Activated naive CD8-positive, alpha-beta T cell (primary cell): ENCODE data around the gene SLC25A12.
"Not testable (repeated sequence)": the region's sequence is repeated elsewhere in the genome, so short reads cannot be mapped to it uniquely, and the experiment has no call there.

Experiments
- H3K27ac Mint-ChIP-seq: one replicate; pipeline ENCODE4 v1.8.0; 2021; ENCODE audit warnings: mixed read lengths
- H3K27me3 Mint-ChIP-seq: one replicate; pipeline ENCODE4 v1.8.0; 2021; ENCODE audit warnings: mixed read lengths
- H3K36me3 Mint-ChIP-seq: one replicate; pipeline ENCODE4 v1.8.0; 2021; ENCODE audit warnings: mixed read lengths
- H3K4me1 Mint-ChIP-seq: one replicate; pipeline ENCODE4 v1.8.0; 2021; ENCODE audit warnings: low read depth, mixed read lengths
- H3K4me3 Mint-ChIP-seq: one replicate; pipeline ENCODE4 v1.8.0; 2021; ENCODE audit warnings: mild to moderate bottlenecking, mixed read lengths
- H3K9me3 Mint-ChIP-seq: one replicate; pipeline ENCODE4 v1.8.0; 2021; ENCODE audit warnings: low read depth, mixed read lengths

SLC25A12 gene

DNA sequence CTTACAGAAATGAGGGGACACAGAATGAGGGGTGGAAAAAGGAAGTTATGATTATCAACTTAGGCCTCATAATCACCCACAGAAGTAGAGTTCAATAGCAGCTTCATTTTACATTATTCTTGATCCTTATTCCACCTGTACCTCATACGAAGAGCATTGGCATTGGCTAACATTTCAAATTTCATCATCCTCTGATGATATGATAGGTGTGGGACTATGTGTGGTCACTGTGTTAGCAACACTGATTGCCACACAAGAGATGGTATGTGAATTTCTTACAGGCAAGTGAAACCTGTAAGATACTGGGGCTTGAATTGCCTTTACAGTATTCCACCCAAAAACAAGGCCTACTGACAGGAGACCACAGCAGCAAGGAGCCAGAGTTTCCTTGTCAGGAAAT lies 14.2 kb upstream of the SLC25A12 start:
- Mint-ChIP-seq H3K9me3 (no peaks in the 10 kb centered on the region), H3K4me1 (no peaks in the 10 kb centered on the region), H3K27me3 (peaks cover 4% of the 10 kb centered on the region), H3K36me3 (peaks cover 2% of the 10 kb centered on the region), H3K27ac (no peak overlapping the region), H3K4me3 (no peak overlapping the region)

GRCh38 chr2:171902840-171903420 lies 8.9 kb upstream of the SLC25A12 start:
- H3K27ac Mint-ChIP-seq, result no peak overlapping the region
- no peak overlapping the region for H3K4me3 Mint-ChIP-seq
- H3K27me3 Mint-ChIP-seq, result peaks cover 6% of the 10 kb centered on the region
- no peaks in the 10 kb centered on the region for H3K9me3 Mint-ChIP-seq
- H3K4me1 Mint-ChIP-seq, result no peaks in the 10 kb centered on the region
- H3K36me3 Mint-ChIP-seq, result peaks cover 2% of the 10 kb centered on the region

DNA sequence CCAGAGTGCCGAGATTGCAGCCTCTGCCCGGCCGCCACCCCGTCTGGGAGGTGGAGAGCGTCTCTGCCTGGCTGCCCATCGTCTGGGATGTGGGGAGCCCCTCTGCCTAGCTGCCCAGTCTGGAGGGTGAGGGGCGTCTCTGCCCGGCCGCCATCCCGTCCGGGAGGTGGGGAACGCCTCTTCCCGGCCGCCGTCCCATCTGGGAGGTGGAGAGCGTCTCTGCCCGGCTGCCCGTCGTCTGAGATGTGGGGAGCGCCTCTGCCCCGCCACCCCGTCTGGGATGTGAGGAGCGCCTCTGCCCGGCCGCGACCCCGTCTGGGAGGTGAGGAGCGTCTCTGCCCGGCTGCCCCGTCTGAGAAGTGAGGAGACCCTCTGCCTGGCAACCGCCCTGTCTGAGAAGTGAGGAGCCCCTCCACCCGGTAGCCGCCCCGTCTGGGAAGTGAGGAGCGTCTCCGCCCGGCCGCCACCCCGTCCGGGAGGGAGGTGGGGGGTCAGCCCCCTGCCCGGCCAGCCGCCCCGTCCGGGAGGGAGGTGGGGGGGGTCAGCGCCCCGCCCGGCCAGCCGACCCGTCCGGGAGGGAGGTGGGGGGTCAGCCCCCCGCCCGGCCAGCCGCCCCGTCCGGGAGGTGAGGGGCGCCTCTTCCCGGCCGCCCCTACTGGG lies 5.7 kb upstream of the SLC25A12 start:
- not testable (repeated sequence) for H3K27me3 Mint-ChIP-seq, H3K36me3 Mint-ChIP-seq, H3K4me1 Mint-ChIP-seq, H3K4me3 Mint-ChIP-seq, H3K27ac Mint-ChIP-seq, H3K9me3 Mint-ChIP-seq

- Mint-ChIP-seq H3K36me3 (peaks cover 5% of the 10 kb centered on the region), H3K27ac (no peak overlapping the region), H3K9me3 (no peaks in the 10 kb centered on the region), H3K4me3 (no peak overlapping the region), H3K27me3 (no peaks in the 10 kb centered on the region), H3K4me1 (peaks cover 34% of the 10 kb centered on the region)
Measured at GRCh38 chr2:171895786-171896185, 1.7 kb upstream of the SLC25A12 start.

GRCh38 chr2:171894612-171894947 lies 536 bp upstream of the SLC25A12 start:
- Mint-ChIP-seq H3K4me3 (peak overlapping the region; percentile 88), H3K27ac (peak overlapping the region; percentile 90)

GRCh38 chr2:171893196-171893823 lies 734 bp downstream of the SLC25A12 start:
- peaks cover 49% of the 10 kb centered on the region for H3K4me1 Mint-ChIP-seq

More at GRCh38 chr2:171894612-171894947, 536 bp upstream of the SLC25A12 start:
- Mint-ChIP-seq H3K36me3 (peaks cover 5% of the 10 kb centered on the region), H3K9me3 (no peaks in the 10 kb centered on the region), H3K27me3 (no peaks in the 10 kb centered on the region), H3K4me1 (peaks cover 43% of the 10 kb centered on the region)

DNA sequence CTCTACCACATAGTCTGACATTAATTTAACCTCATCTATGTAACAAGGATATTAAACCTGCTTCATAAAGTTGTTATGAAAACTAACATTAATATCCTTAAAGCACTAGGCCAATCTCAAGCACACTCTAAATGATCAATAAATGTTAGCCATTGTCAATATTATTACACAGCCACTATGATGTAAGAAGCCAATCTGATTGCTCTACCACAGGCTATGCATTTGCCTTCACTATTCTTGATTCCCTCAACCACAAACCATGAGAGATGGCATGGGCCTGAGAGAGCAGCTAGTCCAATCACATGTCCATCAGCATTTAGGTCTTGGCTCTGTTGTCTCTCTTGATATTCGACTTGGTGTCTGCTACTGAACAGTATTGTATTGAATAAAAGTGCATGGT lies 4.2 kb downstream of the SLC25A12 start:
- Mint-ChIP-seq H3K4me1 (peaks cover 55% of the 10 kb centered on the region), H3K27ac (no peak overlapping the region), H3K9me3 (no peaks in the 10 kb centered on the region), H3K4me3 (no peak overlapping the region), H3K27me3 (no peaks in the 10 kb centered on the region), H3K36me3 (peaks cover 12% of the 10 kb centered on the region)

More at GRCh38 chr2:171893196-171893823, 734 bp downstream of the SLC25A12 start:
- Mint-ChIP-seq H3K27me3 (no peaks in the 10 kb centered on the region), H3K4me3 (peak overlapping the region; percentile 94), H3K27ac (peak overlapping the region; percentile 91), H3K36me3 (peaks cover 9% of the 10 kb centered on the region), H3K9me3 (no peaks in the 10 kb centered on the region)

DNA sequence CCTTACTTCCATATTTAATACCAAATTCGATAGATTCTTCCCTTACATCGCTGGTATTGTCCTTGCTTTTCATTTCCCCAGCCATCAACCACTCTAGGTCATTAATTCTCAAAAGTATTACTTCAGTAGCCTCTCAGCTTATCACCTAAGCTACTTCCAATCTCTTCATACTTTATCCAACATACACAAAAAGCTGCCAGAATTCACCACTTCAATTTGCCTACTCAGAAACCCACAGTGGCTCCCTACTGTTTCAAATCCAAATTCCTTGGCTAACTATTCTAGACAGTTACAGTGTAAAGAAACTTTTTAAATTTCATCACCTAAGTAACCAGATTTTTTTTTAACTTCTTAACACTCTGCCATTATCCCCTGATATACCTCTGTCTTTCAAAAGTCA lies 4.7 kb downstream of the SLC25A12 start:
- H3K9me3 Mint-ChIP-seq, result no peaks in the 10 kb centered on the region
- peaks cover 50% of the 10 kb centered on the region for H3K4me1 Mint-ChIP-seq
- no peak overlapping the region for H3K27ac Mint-ChIP-seq
- no peak overlapping the region for H3K4me3 Mint-ChIP-seq
- H3K36me3 Mint-ChIP-seq, result peaks cover 12% of the 10 kb centered on the region
- H3K27me3 Mint-ChIP-seq, result no peaks in the 10 kb centered on the region

DNA sequence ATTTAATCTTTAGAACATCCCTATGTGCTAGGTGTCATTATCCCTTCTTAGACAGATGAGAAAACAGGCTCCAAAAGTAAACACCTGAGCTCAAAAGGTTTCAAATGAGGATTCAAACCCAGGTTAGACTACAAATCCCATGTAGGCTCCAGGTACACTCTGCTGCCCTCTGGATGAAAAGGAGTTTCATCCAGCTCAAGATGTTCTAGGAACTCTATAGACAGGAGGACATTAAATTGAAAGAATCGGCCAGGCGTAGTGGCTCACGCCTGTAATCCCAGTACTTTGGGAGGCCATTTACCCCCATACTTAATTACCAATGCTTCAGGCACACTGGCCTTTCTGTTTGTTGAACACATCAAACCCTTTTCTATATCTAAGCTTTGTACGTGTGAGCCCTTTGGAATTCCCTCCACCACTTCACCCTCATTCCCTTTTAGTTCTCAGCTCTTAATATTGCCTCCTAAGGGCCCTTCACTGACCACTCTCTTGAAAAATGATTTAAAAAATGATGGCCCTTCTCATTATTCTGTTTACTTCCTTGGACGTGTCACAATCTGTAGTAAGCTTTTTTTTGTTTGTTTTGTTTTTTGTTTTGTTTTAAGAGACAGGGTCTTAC lies 10.7 kb downstream of the SLC25A12 start:
- Mint-ChIP-seq H3K27me3 (no peaks in the 10 kb centered on the region), H3K36me3 (peaks cover 6% of the 10 kb centered on the region), H3K9me3 (no peaks in the 10 kb centered on the region), H3K4me3 (no peak overlapping the region), H3K27ac (no peak overlapping the region), H3K4me1 (peaks cover 34% of the 10 kb centered on the region)

DNA sequence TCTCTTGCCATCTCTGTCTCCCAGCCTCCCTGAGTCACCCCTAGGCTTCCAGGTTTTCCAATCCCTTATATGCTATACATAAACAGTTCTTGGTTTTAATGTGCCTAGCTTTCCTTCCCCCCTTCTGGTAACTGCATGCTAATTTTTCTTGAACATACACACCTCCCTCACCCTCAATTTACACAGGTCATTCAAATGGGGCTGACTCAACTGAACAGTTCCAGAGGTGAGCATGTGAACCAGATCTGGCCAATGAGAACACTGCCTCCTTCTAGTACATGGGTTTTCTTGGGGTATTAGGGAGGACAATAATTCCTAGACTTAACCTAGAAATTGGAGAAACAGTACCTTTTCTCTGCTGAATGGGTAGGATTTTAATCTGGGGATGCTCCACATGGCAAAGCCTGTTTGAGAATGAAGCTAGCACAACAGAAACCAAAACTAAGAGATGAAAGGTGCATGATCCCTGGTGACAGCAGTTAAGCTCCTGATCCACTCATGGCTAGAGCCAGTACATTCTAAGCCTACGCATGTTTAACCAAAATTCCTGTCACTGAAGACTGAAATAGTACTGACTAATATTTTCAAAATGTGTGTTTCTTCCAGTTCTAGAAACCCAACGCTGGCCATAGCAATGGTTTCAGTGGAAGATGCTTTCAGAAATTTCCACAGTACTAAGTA lies 11.8 kb downstream of the SLC25A12 start:
- Mint-ChIP-seq H3K36me3 (peaks cover 7% of the 10 kb centered on the region), H3K4me3 (no peak overlapping the region), H3K27me3 (no peaks in the 10 kb centered on the region), H3K9me3 (no peaks in the 10 kb centered on the region), H3K27ac (no peak overlapping the region), H3K4me1 (peaks cover 35% of the 10 kb centered on the region)

GRCh38 chr2:171880774-171881173 lies 13.3 kb downstream of the SLC25A12 start:
- Mint-ChIP-seq H3K27ac (no peak overlapping the region), H3K27me3 (no peaks in the 10 kb centered on the region), H3K4me3 (no peak overlapping the region), H3K9me3 (no peaks in the 10 kb centered on the region), H3K4me1 (peaks cover 38% of the 10 kb centered on the region), H3K36me3 (peaks cover 8% of the 10 kb centered on the region)

DNA sequence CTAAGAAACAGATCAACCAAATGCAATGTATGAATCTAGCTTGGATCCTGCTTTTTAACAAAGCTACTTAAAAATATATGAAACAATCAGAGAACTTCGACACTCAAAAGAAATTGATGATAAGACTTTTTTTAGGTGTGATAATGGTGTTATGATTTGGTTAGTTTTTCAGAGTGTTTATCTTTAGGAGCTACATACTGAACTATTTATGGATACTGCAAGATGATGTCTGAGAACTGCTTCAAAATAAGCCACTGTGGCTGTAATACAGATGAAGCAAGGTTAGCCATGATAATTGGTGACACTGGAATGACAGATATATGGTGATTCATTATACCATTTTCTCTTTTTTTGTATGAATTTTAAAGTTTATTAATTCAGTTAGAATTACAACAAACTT lies 14.2 kb downstream of the SLC25A12 start:
- no peaks in the 10 kb centered on the region for H3K27me3 Mint-ChIP-seq
- no peak overlapping the region for H3K4me3 Mint-ChIP-seq
- H3K9me3 Mint-ChIP-seq, result no peaks in the 10 kb centered on the region
- peaks cover 36% of the 10 kb centered on the region for H3K4me1 Mint-ChIP-seq
- peaks cover 11% of the 10 kb centered on the region for H3K36me3 Mint-ChIP-seq
- no peak overlapping the region for H3K27ac Mint-ChIP-seq

- Mint-ChIP-seq H3K4me1 (peaks cover 34% of the 10 kb centered on the region), H3K4me3 (no peak overlapping the region), H3K27me3 (no peaks in the 10 kb centered on the region), H3K9me3 (no peaks in the 10 kb centered on the region), H3K27ac (peak overlapping the region; percentile 5), H3K36me3 (peaks cover 17% of the 10 kb centered on the region)
Measured at GRCh38 chr2:171878481-171878993, 15.5 kb downstream of the SLC25A12 start.

- Mint-ChIP-seq H3K4me1 (peaks cover 23% of the 10 kb centered on the region), H3K27ac (no peak overlapping the region)
Measured at GRCh38 chr2:171874963-171875362, 19.1 kb downstream of the SLC25A12 start.

GRCh38 chr2:171874517-171874916 lies 19.5 kb downstream of the SLC25A12 start:
- no peak overlapping the region for H3K27ac Mint-ChIP-seq
- no peaks in the 10 kb centered on the region for H3K9me3 Mint-ChIP-seq
- no peaks in the 10 kb centered on the region for H3K27me3 Mint-ChIP-seq
- peaks cover 27% of the 10 kb centered on the region for H3K36me3 Mint-ChIP-seq
- peaks cover 19% of the 10 kb centered on the region for H3K4me1 Mint-ChIP-seq
- H3K4me3 Mint-ChIP-seq, result no peak overlapping the region

More at GRCh38 chr2:171874963-171875362, 19.1 kb downstream of the SLC25A12 start:
- no peaks in the 10 kb centered on the region for H3K27me3 Mint-ChIP-seq
- H3K9me3 Mint-ChIP-seq, result no peaks in the 10 kb centered on the region
- peaks cover 27% of the 10 kb centered on the region for H3K36me3 Mint-ChIP-seq
- no peak overlapping the region for H3K4me3 Mint-ChIP-seq
